IMR-90 (cell line): Measurements from ENCODE around the gene SYNGR4. TPM values are rescaled to one million over a fixed set of nuclear protein-coding genes. Genes with fewer than 3 reads are reported as not detected.

ENCODE experiments used
- ATAC-seq: fragments of 200-7000 bp; cut with Tn5 transposase; 2 replicates; pipeline ENCODE4 v1.9.1; 2020; ENCODE audit warnings: low read depth, mild to moderate bottlenecking, moderate library complexity
- BruUV-seq: library from RNA; stranded (reverse); fragments of 400-500 nt; replicated peaks from 2 replicates; lab custom pipeline; 2021; lab: Mats Ljungman, UMichigan
- CTCF ChIA-PET: fragments of 300-600 bp; formaldehyde crosslinking; extraction: SDS; loops from one replicate; lab custom pipeline; 2021; ENCODE audit warnings: antibody characterized with exemption; lab: Yijun Ruan, JAX
- POLR2A ChIA-PET: fragments of 300-600 bp; sonication (Branson Sonifier 250); formaldehyde crosslinking; loops from one replicate; lab custom pipeline; 2022; ENCODE audit warnings: antibody characterized with exemption; ENCODE audit not compliant: unreplicated experiment; lab: Charles Lee
- DNase-seq: peaks from one replicate; pipeline ENCODE4 v3.0.0; 2013
- H2AFZ ChIP-seq: replicated peaks from 2 replicates; pipeline ENCODE3; 2013; ENCODE audit warnings: low read length, mild to moderate bottlenecking; ENCODE audit not compliant: poor library complexity
- H2AK5ac ChIP-seq: 2 replicates; pipeline ENCODE4 v1.6.1; 2013; ENCODE audit warnings: low read depth, low read length, inconsistent platforms
- H2AK9ac ChIP-seq: replicated peaks from 2 replicates; pipeline ENCODE3; 2013; ENCODE audit warnings: mild to moderate bottlenecking, low read depth, low read length, moderate library complexity; ENCODE audit not compliant: poor library complexity
- H2BK120ac ChIP-seq: 2 replicates; pipeline ENCODE4 v1.6.1; 2013; ENCODE audit warnings: low read depth, low read length, inconsistent platforms
- H2BK15ac ChIP-seq: 3 replicates; pipeline ENCODE4 v1.6.1; 2013; ENCODE audit warnings: low read depth, low read length, inconsistent platforms
- H2BK20ac ChIP-seq: 2 replicates; pipeline ENCODE4 v1.6.1; 2013; ENCODE audit warnings: low read depth, mild to moderate bottlenecking, inconsistent platforms, low read length, moderate library complexity
- H2BK5ac ChIP-seq: 2 replicates; pipeline ENCODE4 v1.6.1; 2013; ENCODE audit warnings: mild to moderate bottlenecking, low read depth, low read length, inconsistent platforms; ENCODE audit not compliant: poor library complexity, severe bottlenecking
- H3K14ac ChIP-seq: replicated peaks from 2 replicates; pipeline ENCODE4 v1.6.1; 2013; ENCODE audit warnings: low read depth, low read length, inconsistent platforms
- H3K18ac ChIP-seq: 2 replicates; pipeline ENCODE4 v1.6.1; 2013; ENCODE audit warnings: low read depth, low read length, control low read depth
- H3K23ac ChIP-seq: 2 replicates; pipeline ENCODE4 v1.6.1; 2013; ENCODE audit warnings: low read depth, low read length, inconsistent platforms
- H3K27ac ChIP-seq: 2 replicates; pipeline ENCODE4 v1.5.1; 2013; ENCODE audit warnings: mild to moderate bottlenecking, control low read depth, low read length; ENCODE audit not compliant: insufficient read depth
- H3K27me3 ChIP-seq: 2 replicates; pipeline ENCODE4 v1.6.1; 2013; ENCODE audit warnings: low read length; ENCODE audit not compliant: control insufficient read depth, insufficient read depth
- H3K36me3 ChIP-seq: 2 replicates; pipeline ENCODE4 v1.6.1; 2013; ENCODE audit warnings: low read length, mixed read lengths; ENCODE audit not compliant: control insufficient read depth, insufficient read depth
- H3K4ac ChIP-seq: 2 replicates; pipeline ENCODE4 v1.6.1; 2013; ENCODE audit warnings: low read depth, low read length, inconsistent platforms
- H3K4me1 ChIP-seq: 2 replicates; pipeline ENCODE4 v1.6.1; 2013; ENCODE audit warnings: low read length, mixed read lengths; ENCODE audit not compliant: control insufficient read depth, insufficient read depth
- H3K4me2 ChIP-seq: 2 replicates; pipeline ENCODE4 v1.6.1; 2013; ENCODE audit warnings: low read depth, mild to moderate bottlenecking, control low read depth, low read length, moderate library complexity
- H3K4me3 ChIP-seq: 2 replicates; pipeline ENCODE4 v1.5.1; 2013; ENCODE audit warnings: low read depth, mild to moderate bottlenecking, control low read depth, low read length, moderate library complexity; ENCODE audit not compliant: insufficient read depth
- H3K56ac ChIP-seq: 2 replicates; pipeline ENCODE4 v1.6.1; 2013; ENCODE audit warnings: low read length, inconsistent platforms; ENCODE audit not compliant: insufficient read depth; ENCODE audit errors: extremely low read depth
- H3K79me1 ChIP-seq, 2 experiments: 2 replicates each; pipeline ENCODE4 v1.6.1; 2013; ENCODE audit warnings: low read length in 2 of 2, inconsistent platforms in 1 of 2, low read depth in 1 of 2
- H3K9ac ChIP-seq: 2 replicates; pipeline ENCODE4 v1.6.1; 2013; ENCODE audit warnings: low read depth, low read length, control low read depth
- H3K9me1 ChIP-seq: 2 replicates; pipeline ENCODE4 v1.6.1; 2013; ENCODE audit warnings: low read length, inconsistent platforms; ENCODE audit not compliant: insufficient read depth
- H3K9me3 ChIP-seq: 2 replicates; pipeline ENCODE4 v1.6.1; 2013; ENCODE audit warnings: low read length; ENCODE audit not compliant: control insufficient read depth, insufficient read depth
- H4K20me1 ChIP-seq: 2 replicates; pipeline ENCODE4 v1.6.1; 2013; ENCODE audit warnings: low read length, inconsistent platforms; ENCODE audit not compliant: insufficient read depth
- H4K5ac ChIP-seq: 2 replicates; pipeline ENCODE4 v1.6.1; 2013; ENCODE audit warnings: mild to moderate bottlenecking, low read depth, low read length, control low read depth
- H4K8ac ChIP-seq, 2 experiments: 2 replicates each; pipeline ENCODE4 v1.6.1; 2013; ENCODE audit warnings: low read depth in 2 of 2, low read length in 2 of 2, control low read depth in 1 of 2, inconsistent platforms in 1 of 2
- H4K91ac ChIP-seq: 2 replicates; pipeline ENCODE4 v1.6.1; 2013; ENCODE audit warnings: low read depth, low read length, inconsistent platforms; ENCODE audit not compliant: insufficient read depth
- BHLHE40 ChIP-seq: fragments of 150-350 bp; IDR thresholded peaks from 2 replicates; pipeline ENCODE4 v1.6.1; 2016; ENCODE audit warnings: mild to moderate bottlenecking, low read depth, low read length
- CTCF ChIP-seq: conservative IDR thresholded peaks from 2 replicates; pipeline ENCODE4 v1.5.1; 2012; ENCODE audit warnings: mild to moderate bottlenecking, low read depth, low read length, improper control_type of control experiment
- FOS ChIP-seq: fragments of 150-350 bp; IDR thresholded peaks from 2 replicates; pipeline ENCODE4 v1.6.1; 2016; ENCODE audit warnings: low read depth, low read length
- MAFK ChIP-seq: IDR thresholded peaks from 2 replicates; pipeline ENCODE4 v1.6.1; 2012; ENCODE audit warnings: low read depth, low read length, improper control_type of control experiment
- MAZ ChIP-seq: IDR thresholded peaks from 2 replicates; pipeline ENCODE4 v1.6.1; 2012; ENCODE audit warnings: low read depth, mild to moderate bottlenecking, low read length, improper control_type of control experiment, moderate library complexity, borderline replicate concordance
- RAD21 ChIP-seq: IDR thresholded peaks from 2 replicates; pipeline ENCODE4 v1.6.1; 2012; ENCODE audit warnings: low read length, improper control_type of control experiment
- SMC3 ChIP-seq: fragments of 150-350 bp; IDR thresholded peaks from 2 replicates; pipeline ENCODE4 v1.6.1; 2016; ENCODE audit warnings: low read depth, mild to moderate bottlenecking, antibody characterized with exemption, low read length, moderate library complexity
- USF2 ChIP-seq: fragments of 150-350 bp; IDR thresholded peaks from 2 replicates; pipeline ENCODE4 v1.6.1; 2017; ENCODE audit warnings: mild to moderate bottlenecking, antibody characterized with exemption, low read length, low read depth
- WGBS, 2 experiments: methylation state at CpG; one replicate each; pipeline versions ENCODE4 v1.1.5 to v1.1.7; 2013; ENCODE audit warnings: missing lambda C conversion rate in 2 of 2; ENCODE audit not compliant: insufficient read length in 1 of 2; ENCODE audit errors: extremely low coverage in 2 of 2; 5-methylcytosine and 5-hydroxymethylcytosine counted together
- dilution Hi-C: fragments of 300-500 bp; cut with HindIII; formaldehyde crosslinking; loops from one replicate; pipeline ENCODE4 v1.14.3; 2018; ENCODE audit warnings: low sequenced_read_pairs; ENCODE audit not compliant: unreplicated experiment
- in situ Hi-C: fragments of 300-500 bp; cut with MboI; formaldehyde crosslinking; loops from 3 replicates; pipeline ENCODE4 v1.14.3; 2019; ENCODE audit warnings: low sequenced_read_pairs, inconsistent platforms, mixed read lengths
- intact Hi-C: fragments of 100-400 bp; cut with micrococcal nuclease; formaldehyde crosslinking; loops from 2 replicates; pipeline ENCODE4 v1.10.0; 2022
- polyA plus RNA-seq, 3 experiments: library from polyadenylated mRNA; depleted of rRNA; stranded (reverse); fragments of >200 nt; gene quantifications; 2 replicates each; pipeline ENCODE4 v1.2.3, GENCODE V29; 2012; ENCODE audit warnings: low replicate concordance in 1 of 3
- total RNA-seq: library from RNA; depleted of rRNA; stranded (reverse); fragments of >200 nt; gene quantifications from 2 replicates; pipeline ENCODE4 v1.2.3, GENCODE V29; 2012

The SYNGR4 gene
- total and polyA plus RNA-seq, 2 of the 4 experiments (the other 2 are of a cell fraction), result not detected

- peak within 1 kb of the TSS; percentile 99 for H3K27ac ChIP-seq
- 0 out of 2 replicates have a peak within 1 kb of the TSS, but pooled peaks have one; percentile 39 for H2BK120ac ChIP-seq
- H3K18ac ChIP-seq, result peak within 1 kb of the TSS; percentile 95
- H3K27me3 ChIP-seq, result peaks cover 35% of the 10 kb centered on the region
- H4K5ac ChIP-seq, result peak within 1 kb of the TSS; percentile 99
- H2AFZ ChIP-seq, result peak within 1 kb of the TSS; percentile 95
- H2BK15ac ChIP-seq, result no peak within 1 kb of the TSS
- no TSS peak for BruUV-seq
- TF ChIP-seq SMC3 (peak; percentile 45), MAZ (peak; percentile 84), USF2 (no peak), MAFK (no peak), FOS (no peak), RAD21 (peak; percentile 45), BHLHE40 (no peak), CTCF (peak; percentile 92)
- peaks cover 20% of the 10 kb centered on the region for H3K36me3 ChIP-seq
- H4K20me1 ChIP-seq, result peaks cover 9% of the 10 kb centered on the region; the same call in 1 of the 2 replicates
- H3K4ac ChIP-seq, result peak within 1 kb of the TSS; percentile 97
- ChIA-PET CTCF (interaction anchor here (0.5 to 1.7 kb wide), 15 partner anchors 9 to 105 kb away, joined by 3 to 7 read pairs (median 4); partner anchors contain the start of genes SYNGR4 and TMEM143), POLR2A (interaction anchor here (0.6 kb wide), 1 partner anchor 15 kb away, joined by 3 read pairs; no protein-coding TSS in a partner anchor)
- peak within 1 kb of the TSS; percentile 100 for H2AK9ac ChIP-seq
- H3K23ac ChIP-seq, result peak within 1 kb of the TSS; percentile 88
- intact Hi-C loops (loop anchor here (1.0 to 10.0 kb wide), 2 partner anchors 54 to 67 kb away; partner anchors contain the start of genes EMP3 and GRWD1), in situ Hi-C loops (no loop called here), dilution Hi-C loops (no loop called here)
- H2BK5ac ChIP-seq, result peak within 1 kb of the TSS; percentile 88
- H2AK5ac ChIP-seq, result peak within 1 kb of the TSS; percentile 98
- H4K8ac ChIP-seq, result peak within 1 kb of the TSS; percentile 89 to 91
- peaks cover 11 to 40% of the 10 kb centered on the region in 2 experiments for H3K79me1 ChIP-seq
- 10% methylated on average over 13 of the region's 42 CpGs; no CpG with 5 or more reads in 1 of the 2 experiments for WGBS, 2 experiments
- peak within 1 kb of the TSS; percentile 99 for H3K4me2 ChIP-seq
- H3K4me1 ChIP-seq, result peaks cover 7% of the 10 kb centered on the region; the same call in 1 of the 2 replicates
- peak; percentile 92 for ATAC-seq
- peak; percentile 60 for DNase-seq
- H3K56ac ChIP-seq, result peak within 1 kb of the TSS; percentile 89
- H4K91ac ChIP-seq, result peak within 1 kb of the TSS; percentile 80
- peak within 1 kb of the TSS; percentile 99 for H3K9ac ChIP-seq
- peaks cover 4% of the 10 kb centered on the region; the same call in 1 of the 2 replicates for H3K9me1 ChIP-seq
- peak within 1 kb of the TSS; percentile 95 for H3K14ac ChIP-seq
- H3K9me3 ChIP-seq, result no peaks in the 10 kb centered on the region
- H2BK20ac ChIP-seq, result no peak within 1 kb of the TSS
- peak within 1 kb of the TSS; percentile 99 for H3K4me3 ChIP-seq
These were observed 27.2 kb downstream of the SYNGR4 start, which contains the start of gene KDELR1 for GRCh38 chr19:48391100-48392005. Gene KDELR1, minus strand, starts transcription at chr19:48391551. Its CDS starts 193 bp downstream, at chr19:48391358.
